GM12801 (cell line): ENCODE data around the gene THSD4.

Experiments used
- CTCF ChIP-seq: IDR thresholded peaks from one replicate; pipeline ENCODE4 v1.5.1; 2011; ENCODE audit warnings: control low read depth; ENCODE audit not compliant: insufficient read length; ENCODE audit errors: extremely low read depth

Gene THSD4

DNA sequence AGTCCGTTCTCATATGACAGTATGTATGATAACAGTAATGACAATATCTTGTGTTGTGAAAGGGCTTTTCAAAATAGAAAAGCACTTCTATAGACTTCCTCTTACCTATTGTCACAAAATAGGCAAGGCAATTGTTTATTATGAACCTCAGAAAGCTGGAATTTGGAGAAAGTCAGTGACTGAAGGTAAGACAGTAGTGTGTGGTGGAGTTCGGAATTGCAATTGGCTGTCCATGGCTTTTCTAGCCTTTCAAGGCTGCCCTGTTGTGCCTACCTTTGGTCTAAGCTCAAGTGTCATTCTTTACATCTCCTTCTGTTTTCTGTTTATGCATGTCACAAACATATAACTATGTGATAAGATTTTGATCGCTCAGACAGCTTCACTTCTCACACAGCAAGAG is 475.8 kb downstream of the THSD4 start:
- no peak for TF ChIP-seq CTCF

DNA sequence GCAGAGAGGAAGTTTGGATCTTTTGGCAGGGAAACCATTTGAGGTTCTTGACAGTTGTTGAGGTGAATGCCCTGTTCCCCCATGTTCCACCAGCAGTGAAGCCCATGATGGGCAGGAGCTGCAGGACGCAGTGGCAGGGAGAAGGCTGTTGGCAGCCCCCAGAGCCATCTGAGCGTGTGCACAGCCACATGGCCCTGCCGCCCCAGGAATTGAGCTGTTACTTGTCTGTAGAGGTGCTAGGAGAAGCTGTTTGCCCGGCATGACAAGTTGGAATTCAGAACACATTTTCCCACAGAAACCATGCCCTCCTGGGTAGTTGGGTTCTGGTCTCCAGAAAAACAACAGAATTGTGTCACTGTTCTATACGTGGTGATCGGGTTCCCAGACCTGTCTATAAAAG is 476.9 kb downstream of the THSD4 start:
- no peak for TF ChIP-seq CTCF

- no peak for TF ChIP-seq CTCF
Observed at GRCh38 chr15:71595846-71596553, 480.7 kb downstream of the THSD4 start.

DNA sequence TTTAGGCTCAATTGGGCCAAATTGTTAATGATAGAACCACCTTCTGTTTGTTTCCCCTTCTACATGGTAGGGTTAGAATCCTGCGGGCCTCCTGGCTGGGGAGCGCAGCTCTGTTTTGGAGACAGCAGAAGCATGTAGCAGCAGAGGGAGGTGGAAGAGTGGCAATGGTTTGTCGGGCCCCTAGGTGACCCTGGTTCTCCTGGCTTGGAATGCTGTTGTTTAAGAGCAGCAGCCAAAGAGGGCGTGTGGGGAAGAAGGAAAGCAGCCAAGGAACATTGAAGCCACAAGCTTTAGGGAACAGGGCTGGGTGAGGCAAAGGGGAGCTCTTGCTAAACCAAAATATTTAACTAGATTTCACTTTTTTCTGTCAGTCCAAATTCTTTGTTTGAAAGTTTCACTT is 481.4 kb downstream of the THSD4 start:
- no peak for TF ChIP-seq CTCF

DNA sequence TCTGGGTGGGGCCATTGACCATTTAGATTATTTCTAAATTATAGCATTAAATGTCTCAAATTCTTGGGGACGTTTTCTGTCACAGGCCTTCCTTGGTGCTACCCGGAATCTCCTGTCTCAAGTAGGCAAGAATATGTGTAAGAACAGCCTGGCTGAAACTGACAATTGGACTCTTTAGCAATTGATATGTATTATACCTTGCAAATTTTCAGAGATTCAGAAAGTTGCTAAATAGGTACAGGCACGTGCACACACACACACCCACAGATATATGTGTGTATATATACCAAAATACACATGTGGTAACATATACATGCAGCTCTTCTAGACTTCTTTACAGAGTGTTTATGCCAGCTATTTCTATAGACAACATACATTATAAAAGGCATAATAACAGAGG is 481.9 kb downstream of the THSD4 start:
- TF ChIP-seq CTCF, result no peak

- TF ChIP-seq CTCF, result no peak
Observed at GRCh38 chr15:71597637-71598036, 482.4 kb downstream of the THSD4 start.

DNA sequence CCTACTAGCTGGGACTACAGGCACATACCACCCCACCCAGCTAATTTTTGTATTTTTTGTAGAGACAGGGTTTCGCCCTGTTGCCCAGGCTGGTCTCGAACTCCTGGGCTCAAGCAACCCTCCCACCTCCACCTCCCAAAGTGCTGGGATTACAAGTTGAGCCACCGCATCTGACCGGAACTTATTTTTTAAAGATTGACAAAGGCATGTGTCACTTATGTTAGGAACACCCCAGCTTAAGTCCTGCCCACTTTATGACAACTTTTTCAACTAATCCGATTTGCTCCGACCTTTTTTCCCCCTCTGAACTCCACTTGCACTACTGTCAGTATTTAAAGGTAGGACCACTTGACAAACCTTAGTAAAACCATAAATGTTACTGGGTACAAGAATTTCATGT is 483.5 kb downstream of the THSD4 start:
- TF ChIP-seq CTCF, result no peak
